ENCODE measurements around the gene OSBPL1A. TPM values are rescaled to one million over a fixed set of nuclear protein-coding genes. Genes with fewer than 3 reads are reported as not detected.

Gene OSBPL1A
- total and polyA plus RNA-seq, 7 donors: 15.2 to 110 (median 71.3) TPM

GRCh38 chr18:24195296-24196053 lies 202.1 kb downstream of the OSBPL1A start:
- H3K4me3 ChIP-seq: no peak overlapping the region
- WGBS, 2 donors: 59 to 78% methylated on average over 9 of the region's 9 CpGs
- TF ChIP-seq POLR2AphosphoS5 (IDR thresholded peaks at IDR 0.05) (no peak), POLR2A (IDR thresholded peaks at IDR 0.05) (no peak), CTCF (IDR thresholded peaks at IDR 0.05) (no peak), EP300 (IDR thresholded peaks at IDR 0.05) (no peak)
- DNase-seq: no peak
- H3K27ac ChIP-seq: no peak overlapping the region
- H3K4me1 ChIP-seq: peaks cover 0 to 21% (median 6%) of the 10 kb centered on the region in 4 donors
- no peaks in the 10 kb centered on the region for H3K27me3 ChIP-seq
- intact Hi-C loops (cut with DNase I): no loop called here
- H3K9me3 ChIP-seq: no peaks in the 10 kb centered on the region
- peaks cover 0 to 12% (median 0%) of the 10 kb centered on the region in 4 donors for H3K36me3 ChIP-seq

DNA sequence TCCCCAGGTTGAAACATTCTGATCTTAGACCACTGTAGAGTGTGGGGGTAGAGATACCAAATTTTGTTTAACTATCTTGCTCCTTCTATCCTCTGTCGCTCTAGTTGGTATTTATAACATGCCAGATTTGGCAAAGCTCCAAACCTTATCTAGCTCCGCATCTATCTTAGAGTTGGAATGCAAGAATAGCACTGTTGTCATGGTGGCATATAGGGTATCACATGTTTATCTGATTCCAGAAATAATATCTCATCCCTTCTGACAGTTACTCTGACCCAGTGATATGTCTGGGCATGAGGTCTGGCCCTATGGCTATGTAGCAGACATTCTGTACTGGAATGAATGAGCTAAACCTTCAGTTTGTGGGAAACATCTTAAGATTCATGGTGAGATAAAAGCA lies 207.0 kb downstream of the OSBPL1A start:
- no peak overlapping the region for H3K4me3 ChIP-seq
- no peak for DNase-seq
- peaks cover 0 to 16% (median 2%) of the 10 kb centered on the region in 4 donors for H3K4me1 ChIP-seq
- no peaks in the 10 kb centered on the region for H3K27me3 ChIP-seq
- TF ChIP-seq POLR2A (IDR thresholded peaks at IDR 0.05) (no peak), EP300 (IDR thresholded peaks at IDR 0.05) (no peak), POLR2AphosphoS5 (IDR thresholded peaks at IDR 0.05) (no peak), CTCF (IDR thresholded peaks at IDR 0.05) (no peak)
- no peak overlapping the region for H3K27ac ChIP-seq
- intact Hi-C loops (cut with DNase I): no loop called here
- H3K36me3 ChIP-seq: peaks cover 0 to 12% (median 0%) of the 10 kb centered on the region in 4 donors
- WGBS, 2 donors: 49 to 77% methylated on average over 2 of the region's 2 CpGs
- no peaks in the 10 kb centered on the region for H3K9me3 ChIP-seq

DNA sequence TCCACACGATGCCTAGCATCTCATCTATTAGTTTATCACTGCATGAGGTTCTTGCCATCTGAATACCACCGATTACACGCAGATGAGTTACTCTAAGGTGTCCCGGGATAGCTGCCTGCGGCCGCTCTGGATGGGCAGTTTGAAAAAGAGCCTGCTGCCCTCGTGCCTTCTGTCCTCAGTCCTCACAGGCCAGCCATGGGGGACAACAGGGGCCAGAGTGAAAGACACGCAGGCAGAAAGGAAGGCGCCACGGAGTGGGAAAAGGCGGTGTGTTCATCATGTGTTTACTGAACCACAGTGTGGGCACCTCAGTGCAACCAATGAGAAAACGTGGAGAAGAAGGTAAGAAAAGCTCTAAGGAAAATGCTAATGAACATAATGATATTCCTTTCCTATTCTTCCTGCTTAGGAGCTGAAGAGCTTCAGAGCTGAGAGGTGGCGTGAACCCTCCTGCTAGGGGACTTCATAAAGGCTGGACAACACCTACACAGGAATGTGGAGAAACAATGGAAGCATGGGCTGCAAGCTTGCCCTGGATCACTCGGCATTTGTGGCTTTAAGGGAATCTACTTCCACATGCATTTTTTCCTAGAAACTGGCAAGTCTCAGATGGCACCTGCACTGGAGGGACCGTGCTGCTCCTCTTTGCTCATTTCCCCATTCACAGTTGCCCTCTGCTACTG lies 207.8 kb downstream of the OSBPL1A start:
- DNase-seq: no peak
- intact Hi-C loops (cut with DNase I): no loop called here
- Histone ChIP-seq H3K27me3 (no peaks in the 10 kb centered on the region), H3K36me3 (peaks cover 0 to 13% (median 0%) of the 10 kb centered on the region in 4 donors), H3K4me3 (no peak overlapping the region), H3K27ac (no peak overlapping the region), H3K4me1 (peaks cover 0 to 16% (median 2%) of the 10 kb centered on the region in 4 donors), H3K9me3 (no peaks in the 10 kb centered on the region)
- TF ChIP-seq POLR2A (IDR thresholded peaks at IDR 0.05): no peak
- TF ChIP-seq CTCF (IDR thresholded peaks at IDR 0.05): no peak
- TF ChIP-seq EP300 (IDR thresholded peaks at IDR 0.05): no peak
- TF ChIP-seq POLR2AphosphoS5 (IDR thresholded peaks at IDR 0.05): no peak
- WGBS, 2 donors: 93 to 94% methylated on average over 15 of the region's 15 CpGs

DNA sequence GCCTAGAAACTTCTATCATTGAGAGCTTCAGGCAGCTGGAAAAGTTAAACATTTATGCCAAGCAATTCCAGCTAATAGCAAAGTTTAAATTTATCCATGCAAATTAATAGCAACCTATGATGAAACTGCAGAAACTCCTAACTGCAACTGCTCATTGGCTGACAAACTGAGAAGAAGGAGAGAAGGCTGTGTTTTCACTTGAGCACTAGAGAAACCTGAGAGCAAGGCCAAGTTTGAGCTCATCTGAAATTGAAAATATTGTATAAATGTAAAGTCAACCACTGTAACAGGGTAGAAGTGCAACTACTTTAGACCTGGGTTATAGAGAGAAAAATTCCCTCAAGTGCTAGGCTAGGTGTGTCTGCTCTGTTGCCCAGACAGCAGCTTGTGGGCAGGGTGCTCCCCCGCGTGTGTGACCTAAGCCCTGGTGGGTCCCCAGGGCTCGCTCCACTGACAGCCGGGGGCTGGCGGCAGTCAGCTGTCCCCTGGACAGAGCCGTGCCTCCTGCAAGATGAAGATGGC lies 208.6 kb downstream of the OSBPL1A start:
- TF ChIP-seq POLR2AphosphoS5 (IDR thresholded peaks at IDR 0.05): no peak
- TF ChIP-seq CTCF (IDR thresholded peaks at IDR 0.05): no peak
- no peak for TF ChIP-seq POLR2A (IDR thresholded peaks at IDR 0.05)
- no peak for TF ChIP-seq EP300 (IDR thresholded peaks at IDR 0.05)
- no peak for DNase-seq
- Histone ChIP-seq H3K9me3 (no peaks in the 10 kb centered on the region), H3K27me3 (no peaks in the 10 kb centered on the region), H3K27ac (peak overlapping the region in 1 of 4 donors; percentile 32), H3K4me1 (peaks cover 0 to 16% (median 2%) of the 10 kb centered on the region in 4 donors), H3K36me3 (peaks cover 0 to 13% (median 0%) of the 10 kb centered on the region in 4 donors), H3K4me3 (no peak overlapping the region)
- WGBS, 2 donors: 68 to 75% methylated on average over 6 of the region's 6 CpGs
- intact Hi-C loops (cut with DNase I): no loop called here
